Transverse colon (tissue), 4 donors: ENCODE data around the gene KLF2. TPM values are rescaled to one million over a fixed set of nuclear protein-coding genes. Genes with fewer than 3 reads are reported as not detected.
"Not testable (repeated sequence)": the region's sequence is repeated elsewhere in the genome, so short reads cannot be mapped to it uniquely, and the experiment has no call there.

ENCODE experiments used
- DNase-seq: peaks from one replicate; pipeline ENCODE4 v3.0.0-alpha.2; 2019
- H3K27ac ChIP-seq, 4 donors: fragments of 200-600 bp; sonication (generic); 2 replicates each; pipeline ENCODE4 v1.5.1; 2016 to 2018; ENCODE audit warnings: inconsistent platforms in 4 of 4
- H3K27me3 ChIP-seq: fragments of 200-600 bp; sonication (generic); 2 replicates; pipeline ENCODE4 v1.5.1; 2017; ENCODE audit warnings: inconsistent platforms
- H3K36me3 ChIP-seq, 4 donors: fragments of 200-600 bp; sonication (generic); 2 replicates each; pipeline ENCODE4 v1.5.1; 2017 to 2019; ENCODE audit warnings: inconsistent platforms in 4 of 4
- H3K4me1 ChIP-seq, 4 donors: fragments of 200-600 bp; sonication (generic); 2 replicates each; pipeline ENCODE4 v1.5.1; 2017 to 2020; ENCODE audit warnings: inconsistent platforms in 4 of 4
- H3K4me3 ChIP-seq, 4 donors: fragments of 200-600 bp; sonication (generic); 1 replicate in 1 of 4; 2 replicates in 3 of 4; pipeline versions ENCODE4 v1.5.1 to v1.6.1; 2017 to 2019; ENCODE audit warnings: inconsistent platforms in 4 of 4
- H3K9me3 ChIP-seq, 2 donors: fragments of 200-600 bp; sonication (generic); 2 replicates each; pipeline ENCODE4 v1.5.1; 2017 to 2019; ENCODE audit warnings: inconsistent platforms in 2 of 2
- CTCF ChIP-seq, 5 experiments: fragments of 200-600 bp in 3 of 5; fragments of 450-650 bp in 2 of 5; sonication (generic) in 3 of 5; IDR thresholded peaks; 1 replicate in 2 of 5; 2 replicates in 3 of 5; pipeline ENCODE4 v1.5.1; 2016 to 2017; ENCODE audit warnings: antibody characterized with exemption in 5 of 5, inconsistent platforms in 3 of 5, mild to moderate bottlenecking in 2 of 5, moderate library complexity in 1 of 5
- EP300 ChIP-seq: sonication (generic); formaldehyde crosslinking; IDR thresholded peaks from one replicate; pipeline ENCODE4 v1.6.1; 2017; ENCODE audit warnings: antibody characterized with exemption, low read depth
- POLR2A ChIP-seq: fragments of 450-650 bp; IDR thresholded peaks from one replicate; pipeline ENCODE4 v1.6.1; 2016; ENCODE audit warnings: antibody characterized with exemption, mild to moderate bottlenecking, moderate library complexity
- POLR2AphosphoS5 ChIP-seq, 3 donors: sonication (generic); formaldehyde crosslinking; IDR thresholded peaks; one replicate each; pipeline ENCODE4 v1.6.1; 2016; ENCODE audit warnings: antibody characterized with exemption in 3 of 3
- WGBS, 2 donors: methylation state at CpG; one replicate each; pipeline ENCODE4 v1.1.5; 2018; ENCODE audit warnings: low coverage in 1 of 2; 5-methylcytosine and 5-hydroxymethylcytosine counted together
- in situ Hi-C, 4 donors: fragments of 200-750 bp; cut with MboI; loops; one replicate each; pipeline versions ENCODE4 v1.15.0 to v1.15.1; 2017; ENCODE audit warnings: low sequenced_read_pairs in 3 of 4, low pct_ligation_motif_present in 1 of 4, low pct_unique_long_range_greater_than_20kb in 1 of 4
- intact Hi-C: fragments of 100-400 bp; cut with DNase I; formaldehyde crosslinking; loops from one replicate; pipeline ENCODE4 v1.15.1; 2023; ENCODE audit warnings: low total_unique reads
- total RNA-seq, 4 donors: library from RNA; depleted of rRNA; stranded (reverse); fragments of >200 nt; gene quantifications; one replicate each; pipeline ENCODE4 v1.1.0, GENCODE V29; 2016

Gene KLF2
- total RNA-seq, 4 donors from 2014 or later: 19.9 to 74.4 (median 48.9) TPM

DNA sequence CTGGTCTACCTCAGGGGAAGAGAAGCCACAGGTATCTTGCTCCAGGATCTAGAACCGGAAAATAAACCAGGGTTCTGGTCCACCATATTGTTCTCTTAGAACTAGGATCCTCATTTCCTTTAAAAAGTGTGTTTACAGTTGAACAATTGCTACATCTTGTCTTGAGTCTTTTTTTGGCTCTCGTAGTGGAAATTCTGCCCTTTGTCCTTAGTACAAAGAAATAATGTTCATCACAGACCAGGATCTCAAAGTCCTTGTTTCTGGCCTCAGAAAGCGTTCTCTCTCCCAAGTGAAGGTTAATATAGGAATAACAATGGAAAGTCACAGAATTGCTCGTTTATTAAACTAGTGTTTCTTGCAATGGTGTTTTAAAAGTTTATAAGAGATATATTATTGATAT lies 20.8 kb downstream of the KLF2 start:
- no peak for DNase-seq
- H3K4me3 ChIP-seq: no peak overlapping the region
- intact Hi-C loops: no loop called here
- H3K36me3 ChIP-seq: no peaks in the 10 kb centered on the region
- peak overlapping the region in 1 of 4 donors; percentile 12 for H3K27ac ChIP-seq
- H3K9me3 ChIP-seq: no peaks in the 10 kb centered on the region
- in situ Hi-C loops: no loop called here
- TF ChIP-seq POLR2AphosphoS5 (IDR thresholded peaks at IDR 0.05) (no peak), CTCF (IDR thresholded peaks at IDR 0.05) (no peak), EP300 (no peak), POLR2A (no peak)
- WGBS, 2 donors: 74 to 75% methylated on average over 4 of the region's 4 CpGs
- no peaks in the 10 kb centered on the region for H3K27me3 ChIP-seq
- peaks cover 3 to 17% (median 7%) of the 10 kb centered on the region in 4 donors for H3K4me1 ChIP-seq

- H3K27me3 ChIP-seq, H3K36me3 ChIP-seq, intact Hi-C loops, H3K9me3 ChIP-seq, H3K4me3 ChIP-seq, DNase-seq, in situ Hi-C loops: not testable (repeated sequence)
- 86 to 93% methylated on average over 3 to 4 of the region's 4 CpGs for WGBS, 2 donors
- Histone ChIP-seq H3K4me1 (peaks cover under 1 to 11% (median 5%) of the 10 kb centered on the region in 4 donors), H3K27ac (peak overlapping the region in 1 of 4 donors; percentile 12)
These were observed 22.5 kb downstream of the KLF2 start for GRCh38 chr19:16347099-16347498.

GRCh38 chr19:16347706-16348105 lies 23.1 kb downstream of the KLF2 start:
- Histone ChIP-seq H3K4me1 (peaks cover 0 to 5% (median under 1%) of the 10 kb centered on the region in 4 donors), H3K27me3 (no peaks in the 10 kb centered on the region), H3K36me3 (no peaks in the 10 kb centered on the region), H3K27ac (peak overlapping the region in 1 of 4 donors; percentile 25), H3K4me3 (no peak overlapping the region), H3K9me3 (no peaks in the 10 kb centered on the region)
- 87 to 90% methylated on average over 6 of the region's 6 CpGs for WGBS, 2 donors
- no peak for DNase-seq
- TF ChIP-seq EP300 (no peak), POLR2A (no peak), CTCF (IDR thresholded peaks at IDR 0.05) (no peak), POLR2AphosphoS5 (IDR thresholded peaks at IDR 0.05) (no peak)
- in situ Hi-C loops (no loop called here), intact Hi-C loops (no loop called here)

DNA sequence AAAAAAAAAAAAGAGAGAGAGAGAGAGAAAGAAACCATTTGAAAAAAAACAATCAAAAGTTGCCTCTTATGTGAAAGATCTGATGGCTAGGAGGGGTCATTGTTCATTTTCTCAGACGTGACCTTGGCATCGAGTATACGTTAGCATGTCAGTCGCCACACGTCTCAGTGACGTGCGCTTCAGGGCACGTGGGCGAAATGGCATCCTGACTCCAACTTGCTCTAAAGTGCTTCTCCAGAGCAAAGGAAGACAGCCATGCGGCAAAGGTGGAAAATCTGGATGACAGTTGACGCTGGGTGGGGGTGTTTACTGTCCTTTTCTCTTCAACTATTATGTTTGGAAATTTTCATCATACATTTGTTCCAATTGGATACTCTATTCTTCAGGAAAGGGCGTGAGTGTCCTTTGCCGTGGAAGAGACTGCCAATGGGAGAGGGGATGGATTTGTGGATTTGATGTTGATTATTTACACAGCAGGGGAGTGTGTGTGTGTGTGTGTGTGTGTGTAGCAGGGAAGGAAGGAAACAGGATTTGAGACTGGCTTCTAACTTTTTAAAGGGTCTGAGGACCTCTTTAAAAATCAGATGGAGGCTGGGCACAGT lies 25.0 kb downstream of the KLF2 start:
- no peak overlapping the region for H3K4me3 ChIP-seq
- no peaks in the 10 kb centered on the region for H3K36me3 ChIP-seq
- no peaks in the 10 kb centered on the region for H3K4me1 ChIP-seq
- in situ Hi-C loops (no loop called here), intact Hi-C loops (no loop called here)
- TF ChIP-seq EP300 (no peak), POLR2A (no peak), CTCF (IDR thresholded peaks at IDR 0.05) (no peak), POLR2AphosphoS5 (IDR thresholded peaks at IDR 0.05) (no peak)
- H3K27me3 ChIP-seq: no peaks in the 10 kb centered on the region
- DNase-seq: no peak
- H3K9me3 ChIP-seq: no peaks in the 10 kb centered on the region
- no peak overlapping the region for H3K27ac ChIP-seq
- 81 to 88% methylated on average over 9 to 13 of the region's 13 CpGs for WGBS, 2 donors
